Measurements from ENCODE around the gene CRAT.

Gene CRAT

GRCh38 chr9:129110740-129111527, at the start of gene CRAT, which contains the start of gene PTPA:
TSS of gene CRAT (minus strand) at chr9:129110793. CDS start at chr9:129110509, 284 bp downstream.
TSS of gene PTPA (plus strand) at chr9:129111415. CDS start at chr9:129111601, 186 bp downstream.
- H3K4me3 ChIP-seq (ENCODE audit: low read depth in 1 of 2, low read length in 2 of 2), result peak within 1 kb of the TSS; percentile 90 to 92
- peak; percentile 86 for DNase-seq
- no peaks in the 10 kb centered on the region for H3K9me3 ChIP-seq (ENCODE audit: insufficient read depth, low read length, severe bottlenecking)
- peak within 1 kb of the TSS; percentile 100 for H2AFZ ChIP-seq (ENCODE audit: low read depth, low read length)
- peaks cover 49% of the 10 kb centered on the region for H3K79me2 ChIP-seq (ENCODE audit: insufficient read depth, low read length)
- peak within 1 kb of the TSS; percentile 98 for H3K27ac ChIP-seq (ENCODE audit: low read length)
- H4K20me1 ChIP-seq (ENCODE audit: insufficient read depth, low read length), result no peaks in the 10 kb centered on the region; the same call in 1 of the 2 replicates
- TF ChIP-seq CTCF (IDR thresholded peaks at IDR 0.05; ENCODE audit: borderline replicate concordance, extremely low read depth, low read length, poor library complexity, severe bottlenecking) (no peak), EZH2 (IDR thresholded peaks at IDR 0.05; ENCODE audit: borderline replicate concordance, low read depth, low read length, severe bottlenecking) (no peak)
- H3K27me3 ChIP-seq (ENCODE audit: insufficient read depth, low read length, poor library complexity), result no peaks in the 10 kb centered on the region
- peak within 1 kb of the TSS; percentile 82 for H3K9ac ChIP-seq (ENCODE audit: low read depth, low read length)
- peak within 1 kb of the TSS; percentile 75 for H3K4me2 ChIP-seq (ENCODE audit: insufficient read depth, low read length)
- ATAC-seq (ENCODE audit: insufficient read depth, low read depth), result peak; percentile 94
- no peaks in the 10 kb centered on the region; the same call in 1 of the 2 replicates for H3K36me3 ChIP-seq (ENCODE audit: insufficient read depth, low read length)
- peaks cover 32% of the 10 kb centered on the region for H3K4me1 ChIP-seq (ENCODE audit: insufficient read depth, low read length)

GRCh38 chr9:129156163-129156562, 45.6 kb upstream of the CRAT start:
- H2AFZ ChIP-seq (ENCODE audit: low read depth, low read length), result no peak overlapping the region
- H3K4me3 ChIP-seq (ENCODE audit: low read depth in 1 of 2, low read length in 2 of 2), result no peak overlapping the region
- TF ChIP-seq CTCF (IDR thresholded peaks at IDR 0.05; ENCODE audit: borderline replicate concordance, extremely low read depth, low read length, poor library complexity, severe bottlenecking) (no peak), EZH2 (IDR thresholded peaks at IDR 0.05; ENCODE audit: borderline replicate concordance, low read depth, low read length, severe bottlenecking) (no peak)
- ATAC-seq (ENCODE audit: insufficient read depth, low read depth), result no peak
- H4K20me1 ChIP-seq (ENCODE audit: insufficient read depth, low read length), result no peaks in the 10 kb centered on the region
- no peaks in the 10 kb centered on the region for H3K79me2 ChIP-seq (ENCODE audit: insufficient read depth, low read length)
- no peak overlapping the region for H3K27ac ChIP-seq (ENCODE audit: low read length)
- H3K9me3 ChIP-seq (ENCODE audit: insufficient read depth, low read length, severe bottlenecking), result no peaks in the 10 kb centered on the region
- H3K27me3 ChIP-seq (ENCODE audit: insufficient read depth, low read length, poor library complexity), result no peaks in the 10 kb centered on the region
- H3K4me1 ChIP-seq (ENCODE audit: insufficient read depth, low read length), result no peaks in the 10 kb centered on the region
- H3K4me2 ChIP-seq (ENCODE audit: insufficient read depth, low read length), result no peak overlapping the region
- no peak overlapping the region for H3K9ac ChIP-seq (ENCODE audit: low read depth, low read length)
- H3K36me3 ChIP-seq (ENCODE audit: insufficient read depth, low read length), result no peaks in the 10 kb centered on the region
- no peak for DNase-seq

GRCh38 chr9:129154866-129155477, 44.4 kb upstream of the CRAT start:
- no peak for ATAC-seq (ENCODE audit: insufficient read depth, low read depth)
- no peaks in the 10 kb centered on the region for H4K20me1 ChIP-seq (ENCODE audit: insufficient read depth, low read length)
- H3K27ac ChIP-seq (ENCODE audit: low read length), result no peak overlapping the region
- DNase-seq, result no peak
- no peak overlapping the region for H2AFZ ChIP-seq (ENCODE audit: low read depth, low read length)
- no peaks in the 10 kb centered on the region for H3K27me3 ChIP-seq (ENCODE audit: insufficient read depth, low read length, poor library complexity)
- H3K79me2 ChIP-seq (ENCODE audit: insufficient read depth, low read length), result no peaks in the 10 kb centered on the region
- no peak overlapping the region for H3K4me2 ChIP-seq (ENCODE audit: insufficient read depth, low read length)
- TF ChIP-seq CTCF (IDR thresholded peaks at IDR 0.05; ENCODE audit: borderline replicate concordance, extremely low read depth, low read length, poor library complexity, severe bottlenecking) (no peak), EZH2 (IDR thresholded peaks at IDR 0.05; ENCODE audit: borderline replicate concordance, low read depth, low read length, severe bottlenecking) (no peak)
- H3K4me1 ChIP-seq (ENCODE audit: insufficient read depth, low read length), result no peaks in the 10 kb centered on the region
- H3K9ac ChIP-seq (ENCODE audit: low read depth, low read length), result no peak overlapping the region
- no peak overlapping the region for H3K4me3 ChIP-seq (ENCODE audit: low read depth in 1 of 2, low read length in 2 of 2)
- no peaks in the 10 kb centered on the region for H3K9me3 ChIP-seq (ENCODE audit: insufficient read depth, low read length, severe bottlenecking)
- H3K36me3 ChIP-seq (ENCODE audit: insufficient read depth, low read length), result no peaks in the 10 kb centered on the region
